ENCODE measurements around the gene BCAR1. TPM values are rescaled to one million over a fixed set of nuclear protein-coding genes. Genes with fewer than 3 reads are reported as not detected.

Gene BCAR1
- total and polyA plus RNA-seq, 2 of the 13 experiments (the other 11 are each of a cell fraction or from before 2014, with no cell fraction given) = 48.1 to 51.7 TPM

- TF ChIP-seq ZNF607 (CRISPR knock-in tag; IDR thresholded peaks at IDR 0.05; ENCODE audit: borderline replicate concordance) (peak; percentile 58; the same call in 1 of the 2 replicates), ATF3 (CRISPR knock-in tag; IDR thresholded peaks at IDR 0.05) (0 out of 2 replicates have a peak, but pooled peaks have one; percentile 10), ZNF512 (CRISPR knock-in tag; IDR thresholded peaks at IDR 0.05) (peak; percentile 57; the same call in 1 of the 2 replicates), NFE2L1 (CRISPR knock-in tag; IDR thresholded peaks at IDR 0.05; ENCODE audit: borderline replicate concordance) (no peak), MEF2D (CRISPR knock-in tag; IDR thresholded peaks at IDR 0.05) (peak; percentile 48; the same call in 1 of the 2 replicates), UBTF (CRISPR knock-in tag; IDR thresholded peaks at IDR 0.05) (peak; percentile 77), HIVEP1 (CRISPR knock-in tag; IDR thresholded peaks at IDR 0.05) (peak; percentile 35), ZNF121 (CRISPR knock-in tag; IDR thresholded peaks at IDR 0.05) (no peak), RXRA (CRISPR knock-in tag; IDR thresholded peaks at IDR 0.05) (peak; percentile 26; the same call in 1 of the 2 replicates), ZFP91 (CRISPR knock-in tag; IDR thresholded peaks at IDR 0.05; ENCODE audit: borderline replicate concordance) (peak; percentile 44; the same call in 1 of the 2 replicates), ZMAT5 (CRISPR knock-in tag; IDR thresholded peaks at IDR 0.05; ENCODE audit: borderline replicate concordance, low read depth) (no peak), ZNF468 (CRISPR knock-in tag; IDR thresholded peaks at IDR 0.05) (no peak), ZBTB10 (CRISPR knock-in tag; IDR thresholded peaks at IDR 0.05; ENCODE audit: borderline replicate concordance) (peak; percentile 53; the same call in 1 of the 2 replicates), SIN3A (IDR thresholded peaks at IDR 0.05; ENCODE audit: borderline replicate concordance, low read depth, low read length) (0 out of 2 replicates have a peak, but pooled peaks have one; percentile 28), ZNF768 (CRISPR knock-in tag; IDR thresholded peaks at IDR 0.05) (peak; percentile 62), TEAD2 (CRISPR knock-in tag; IDR thresholded peaks at IDR 0.05) (no peak), ZNF784 (CRISPR knock-in tag; IDR thresholded peaks at IDR 0.05; ENCODE audit: borderline replicate concordance) (peak; percentile 1; the same call in 1 of the 2 replicates)
Observed at GRCh38 chr16:75264999-75265910, 13.8 kb upstream of the BCAR1 start (continued).

Data from HepG2 (cell line).